ENCODE measurements around the gene FRMD5. TPM values are rescaled to one million over a fixed set of nuclear protein-coding genes. Genes with fewer than 3 reads are reported as not detected.

The FRMD5 gene
- polyA plus RNA-seq, 3 donors = not detected

DNA sequence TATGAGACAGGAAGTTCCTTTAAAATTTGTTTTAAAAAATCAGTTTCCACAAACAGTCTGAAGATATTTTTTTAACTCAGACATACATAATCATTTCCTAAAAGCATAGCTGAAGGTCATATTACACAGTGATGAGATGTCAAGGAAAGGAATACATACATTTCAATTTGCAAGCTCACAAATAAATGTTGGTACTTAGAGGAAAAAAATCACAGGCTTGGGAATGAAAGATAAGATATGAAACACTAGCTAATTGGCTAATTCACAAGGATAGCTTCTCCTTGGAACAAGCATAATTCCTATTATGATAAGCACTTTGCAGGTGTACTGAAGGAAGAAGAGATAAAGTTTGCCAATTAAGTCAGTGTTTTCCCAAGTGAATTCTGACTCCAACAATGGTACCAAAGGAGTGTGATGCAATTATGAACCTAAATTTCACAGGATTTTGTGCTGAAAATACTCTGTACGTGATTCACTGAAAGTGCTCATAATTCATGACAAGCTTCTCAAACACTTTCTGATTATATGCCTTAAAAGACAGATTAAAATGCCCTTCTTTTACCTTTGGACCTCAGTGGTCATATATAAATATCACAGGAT is 112.4 kb downstream of the FRMD5 start:
- Histone ChIP-seq H3K36me3 (replicated peaks in 1 of 2; ENCODE audit: control insufficient read depth in 1 of 2, insufficient read depth in 2 of 2, low read length in 2 of 2) (no peaks in the 10 kb centered on the region), H3K9ac (ENCODE audit: insufficient read depth, low read length, poor library complexity, severe bottlenecking) (no peak overlapping the region), H3K4me1 (ENCODE audit: control insufficient read depth in 1 of 2, insufficient read depth in 2 of 2, low read length in 2 of 2) (no peaks in the 10 kb centered on the region), H3K79me2 (ENCODE audit: insufficient read depth, low read length) (no peaks in the 10 kb centered on the region), H2AFZ (ENCODE audit: insufficient read depth, low read depth, low read length, poor library complexity, severe bottlenecking) (no peak overlapping the region), H4K20me1 (ENCODE audit: insufficient read depth, low read length) (no peaks in the 10 kb centered on the region), H3K27me3 (ENCODE audit: control insufficient read depth in 2 of 2, insufficient read depth in 2 of 2, low read length in 2 of 2) (peaks cover 0 to 23% of the 10 kb centered on the region in 2 donors), H3K4me2 (replicated peaks; ENCODE audit: extremely low read depth, low read length, poor library complexity, severe bottlenecking) (no peak overlapping the region), H3K27ac (ENCODE audit: low read depth in 1 of 2, low read length in 2 of 2) (no peak overlapping the region), H3K4me3 (replicated peaks in 1 of 3; ENCODE audit: low read depth in 2 of 3, low read length in 3 of 3) (no peak overlapping the region), H3K9me3 (replicated peaks in 1 of 2; ENCODE audit: control insufficient read depth in 1 of 2, insufficient read depth in 1 of 2, low read length in 2 of 2) (no peaks in the 10 kb centered on the region)
- WGBS (ENCODE audit: insufficient coverage) = no CpG with 5 or more reads among the region's 1 CpG
- Mint-ChIP-seq H3K4me1 (no peaks in the 10 kb centered on the region), H3K36me3 (no peaks in the 10 kb centered on the region), H3K9me3 (peaks cover 0 to 2% (median 0%) of the 10 kb centered on the region in 7 donors), H3K27me3 (ENCODE audit: low read depth in 3 of 3) (peaks cover 3 to 24% (median 7%) of the 10 kb centered on the region in 3 donors), H3K27ac (no peak overlapping the region), H3K4me3 (no peak overlapping the region)
- no peak for DNase-seq
- intact Hi-C loops (cut with micrococcal nuclease) = no loop called here
- TF ChIP-seq, protein P1, sequence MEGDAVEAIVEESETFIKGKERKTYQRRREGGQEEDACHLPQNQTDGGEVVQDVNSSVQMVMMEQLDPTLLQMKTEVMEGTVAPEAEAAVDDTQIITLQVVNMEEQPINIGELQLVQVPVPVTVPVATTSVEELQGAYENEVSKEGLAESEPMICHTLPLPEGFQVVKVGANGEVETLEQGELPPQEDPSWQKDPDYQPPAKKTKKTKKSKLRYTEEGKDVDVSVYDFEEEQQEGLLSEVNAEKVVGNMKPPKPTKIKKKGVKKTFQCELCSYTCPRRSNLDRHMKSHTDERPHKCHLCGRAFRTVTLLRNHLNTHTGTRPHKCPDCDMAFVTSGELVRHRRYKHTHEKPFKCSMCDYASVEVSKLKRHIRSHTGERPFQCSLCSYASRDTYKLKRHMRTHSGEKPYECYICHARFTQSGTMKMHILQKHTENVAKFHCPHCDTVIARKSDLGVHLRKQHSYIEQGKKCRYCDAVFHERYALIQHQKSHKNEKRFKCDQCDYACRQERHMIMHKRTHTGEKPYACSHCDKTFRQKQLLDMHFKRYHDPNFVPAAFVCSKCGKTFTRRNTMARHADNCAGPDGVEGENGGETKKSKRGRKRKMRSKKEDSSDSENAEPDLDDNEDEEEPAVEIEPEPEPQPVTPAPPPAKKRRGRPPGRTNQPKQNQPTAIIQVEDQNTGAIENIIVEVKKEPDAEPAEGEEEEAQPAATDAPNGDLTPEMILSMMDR (IDR thresholded peaks at IDR 0.05) = no peak

DNA sequence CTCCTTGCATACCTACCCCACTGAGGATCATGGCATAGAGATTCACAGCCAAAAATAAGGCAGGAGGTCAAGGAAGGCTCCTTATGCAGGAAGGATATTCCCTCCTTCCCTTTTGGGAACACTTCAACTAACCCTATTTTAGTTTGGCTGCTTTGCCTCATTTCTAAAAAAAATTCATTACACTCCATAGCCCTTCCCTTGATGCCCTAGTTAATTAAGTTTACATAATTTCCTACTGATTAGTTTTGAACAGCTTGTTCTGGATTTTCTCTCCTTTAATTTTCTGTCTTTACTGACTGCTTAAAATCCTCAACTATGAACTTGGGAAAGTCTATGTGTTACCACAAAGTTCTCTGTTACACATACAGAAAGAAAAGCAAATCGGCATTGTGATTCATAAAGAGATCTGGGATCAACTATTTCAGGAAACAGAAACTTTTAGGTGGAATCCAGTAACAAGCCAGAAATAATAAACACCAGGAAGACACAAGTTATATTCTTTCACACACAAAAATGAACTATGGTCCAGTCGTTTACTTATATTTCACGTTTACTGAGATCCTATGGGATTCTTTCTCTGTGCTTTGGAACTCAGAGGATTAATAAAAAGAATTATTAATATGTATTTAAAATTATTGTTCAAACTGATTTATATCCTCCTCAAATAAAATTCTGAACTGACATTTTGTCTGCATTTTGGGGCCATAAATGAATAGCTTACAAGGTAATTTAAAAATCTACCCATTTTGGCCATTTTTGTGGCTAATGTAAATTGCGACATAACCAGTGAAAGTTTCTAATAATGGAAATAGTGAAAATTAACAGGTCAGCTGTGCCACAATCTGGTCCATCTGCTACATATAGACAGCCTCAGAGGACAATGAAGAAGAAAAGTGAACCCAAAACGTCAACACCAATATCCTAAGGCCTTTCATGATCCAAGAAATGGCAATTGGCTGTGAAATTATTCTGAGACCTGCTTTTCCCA is 113.8 kb downstream of the FRMD5 start:
- Mint-ChIP-seq H3K27ac (no peak overlapping the region), H3K9me3 (peaks cover 0 to 2% (median 0%) of the 10 kb centered on the region in 7 donors), H3K27me3 (ENCODE audit: low read depth in 3 of 3) (peaks cover 3 to 22% (median 7%) of the 10 kb centered on the region in 3 donors), H3K4me3 (no peak overlapping the region), H3K4me1 (no peaks in the 10 kb centered on the region), H3K36me3 (no peaks in the 10 kb centered on the region)
- TF ChIP-seq, protein P1 (IDR thresholded peaks at IDR 0.05) = no peak
- Histone ChIP-seq H4K20me1 (ENCODE audit: insufficient read depth, low read length) (no peaks in the 10 kb centered on the region), H3K9me3 (replicated peaks in 1 of 2; ENCODE audit: control insufficient read depth in 1 of 2, insufficient read depth in 1 of 2, low read length in 2 of 2) (no peaks in the 10 kb centered on the region), H3K36me3 (replicated peaks in 1 of 2; ENCODE audit: control insufficient read depth in 1 of 2, insufficient read depth in 2 of 2, low read length in 2 of 2) (no peaks in the 10 kb centered on the region), H3K27ac (ENCODE audit: low read depth in 1 of 2, low read length in 2 of 2) (no peak overlapping the region), H3K4me3 (replicated peaks in 1 of 3; ENCODE audit: low read depth in 2 of 3, low read length in 3 of 3) (no peak overlapping the region), H3K4me2 (replicated peaks; ENCODE audit: extremely low read depth, low read length, poor library complexity, severe bottlenecking) (no peak overlapping the region), H3K79me2 (ENCODE audit: insufficient read depth, low read length) (no peaks in the 10 kb centered on the region), H3K9ac (ENCODE audit: insufficient read depth, low read length, poor library complexity, severe bottlenecking) (no peak overlapping the region), H3K27me3 (ENCODE audit: control insufficient read depth in 2 of 2, insufficient read depth in 2 of 2, low read length in 2 of 2) (peaks cover 0 to 23% of the 10 kb centered on the region in 2 donors), H3K4me1 (ENCODE audit: control insufficient read depth in 1 of 2, insufficient read depth in 2 of 2, low read length in 2 of 2) (no peaks in the 10 kb centered on the region), H2AFZ (ENCODE audit: insufficient read depth, low read depth, low read length, poor library complexity, severe bottlenecking) (no peak overlapping the region)
- no peak for DNase-seq
- WGBS (ENCODE audit: insufficient coverage) = no CpG with 5 or more reads among the region's 5 CpGs
- intact Hi-C loops (cut with micrococcal nuclease) = no loop called here
